HepG2 (cell line): ENCODE data around the gene PSPH. TPM values are rescaled to one million over a fixed set of nuclear protein-coding genes. Genes with fewer than 3 reads are reported as not detected.

Experiments used
- KDM5A ChIP-seq: fragments of 200-600 bp; sonication (generic); IDR thresholded peaks from 2 replicates; pipeline ENCODE4 v1.7.0; 2018; ENCODE audit warnings: antibody characterized with exemption, mild to moderate bottlenecking, low read length, borderline replicate concordance
- MAFF ChIP-seq: IDR thresholded peaks from 2 replicates; pipeline ENCODE4 v1.6.1; 2011; ENCODE audit warnings: low read depth, low read length, improper control_type of control experiment
- NCOR1 ChIP-seq: fragments of 200-600 bp; sonication (generic); IDR thresholded peaks from 2 replicates; pipeline ENCODE4 v1.7.0; 2017; ENCODE audit warnings: antibody characterized with exemption, low read length, borderline replicate concordance
- POLR2A ChIP-seq, 2 experiments: IDR thresholded peaks; 2 replicates each; pipeline ENCODE4 v1.6.1; 2011; ENCODE audit warnings: low read depth in 2 of 2, low read length in 2 of 2, mild to moderate bottlenecking in 1 of 2, moderate library complexity in 1 of 2; ENCODE audit not compliant: insufficient read depth in 1 of 2
- SUZ12 ChIP-seq: fragments of 150-350 bp; IDR thresholded peaks from 2 replicates; pipeline ENCODE4 v1.6.1; 2014; ENCODE audit warnings: low read depth, low read length
- TCF7L2 ChIP-seq: IDR thresholded peaks from 2 replicates; pipeline ENCODE4 v1.6.1; 2011; ENCODE audit warnings: mild to moderate bottlenecking, low read depth, low read length, moderate library complexity
- ZFP37 ChIP-seq: sonication (generic); formaldehyde crosslinking; IDR thresholded peaks from 2 replicates; pipeline ENCODE4 v1.4.0; 2020; ENCODE audit warnings: missing genetic modification reagents, borderline replicate concordance
- ZIK1 ChIP-seq: sonication (generic); formaldehyde crosslinking; IDR thresholded peaks from 2 replicates; pipeline ENCODE4 v1.5.0; 2020; ENCODE audit warnings: mild to moderate bottlenecking, low read depth, missing genetic modification reagents, borderline replicate concordance
- ZNF3 ChIP-seq: IDR thresholded peaks from 2 replicates; pipeline ENCODE4 v1.7.0; 2017; ENCODE audit warnings: inconsistent platforms
- ZNF331 ChIP-seq: sonication (generic); formaldehyde crosslinking; IDR thresholded peaks from 2 replicates; pipeline ENCODE4 v1.4.0; 2020; ENCODE audit warnings: missing genetic modification reagents
- ZNF550 ChIP-seq: sonication (generic); formaldehyde crosslinking; IDR thresholded peaks from 2 replicates; pipeline ENCODE4 v1.4.0; 2020; ENCODE audit warnings: mild to moderate bottlenecking, missing genetic modification reagents, borderline replicate concordance
- ZNF564 ChIP-seq: sonication (generic); formaldehyde crosslinking; IDR thresholded peaks from 2 replicates; pipeline ENCODE4 v1.8.1; 2023; ENCODE audit warnings: mild to moderate bottlenecking, missing genetic modification reagents
- ZNF737 ChIP-seq: sonication (generic); formaldehyde crosslinking; IDR thresholded peaks from 2 replicates; pipeline ENCODE4 v1.5.0; 2020; ENCODE audit warnings: missing genetic modification reagents, mild to moderate bottlenecking, borderline replicate concordance
- ZNF83 ChIP-seq: sonication (generic); formaldehyde crosslinking; IDR thresholded peaks from 2 replicates; pipeline ENCODE4 v1.4.0; 2020; ENCODE audit warnings: missing genetic modification reagents, mild to moderate bottlenecking, borderline replicate concordance
- ZNF839 ChIP-seq: sonication (generic); formaldehyde crosslinking; IDR thresholded peaks from 2 replicates; pipeline ENCODE4 v1.4.0; 2020; ENCODE audit warnings: missing genetic modification reagents, mild to moderate bottlenecking, borderline replicate concordance
- polyA plus RNA-seq, 8 experiments: library from polyadenylated mRNA; depleted of rRNA in 3 of 8; stranded (reverse) in 7 of 8; unstranded in 1 of 8; fragments of >200 nt; fragmentation: Illumina TruSeq in 4 of 8; extraction: Trizol in 4 of 8; gene quantifications; 2 replicates each; pipeline versions ENCODE4 v1.2.1 to v1.2.3, GENCODE V29; 2011 to 2016; ENCODE audit warnings: low read depth in 4 of 8, missing spikeins in 1 of 8, mixed read lengths in 1 of 8; ENCODE audit not compliant: insufficient read depth in 1 of 8
- total RNA-seq, 5 experiments: library from RNA; depleted of rRNA; stranded (reverse); fragments of >200 nt; fragmentation: Illumina TruSeq; extraction: Trizol; gene quantifications; 2 replicates each; pipeline ENCODE4 v1.2.3, GENCODE V29; 2016; ENCODE audit warnings: low read depth in 1 of 5
- TF ChIP-seq, protein P1 (sequence below): sonication (generic); formaldehyde crosslinking; IDR thresholded peaks from 2 replicates; pipeline ENCODE4 v1.9.0; 2021; ENCODE audit warnings: missing genetic modification reagents, borderline replicate concordance
- TF ChIP-seq, protein P2 (sequence below): sonication (generic); formaldehyde crosslinking; IDR thresholded peaks from 2 replicates; pipeline ENCODE4 v1.8.0; 2022; ENCODE audit warnings: low read depth, missing genetic modification reagents
- TF ChIP-seq, protein P3 (sequence below): sonication (generic); formaldehyde crosslinking; IDR thresholded peaks from 2 replicates; pipeline ENCODE4; 2020; ENCODE audit warnings: missing genetic modification reagents, mild to moderate bottlenecking, borderline replicate concordance
- TF ChIP-seq, protein P4 (sequence below): IDR thresholded peaks from 2 replicates; pipeline ENCODE4 v1.4.0; 2020; ENCODE audit warnings: mild to moderate bottlenecking, missing genetic modification reagents

PSPH gene
- total and polyA plus RNA-seq, 2 of the 13 experiments (the other 11 are each of a cell fraction or from before 2014, with no cell fraction given), result 85.5 to 124 TPM

DNA sequence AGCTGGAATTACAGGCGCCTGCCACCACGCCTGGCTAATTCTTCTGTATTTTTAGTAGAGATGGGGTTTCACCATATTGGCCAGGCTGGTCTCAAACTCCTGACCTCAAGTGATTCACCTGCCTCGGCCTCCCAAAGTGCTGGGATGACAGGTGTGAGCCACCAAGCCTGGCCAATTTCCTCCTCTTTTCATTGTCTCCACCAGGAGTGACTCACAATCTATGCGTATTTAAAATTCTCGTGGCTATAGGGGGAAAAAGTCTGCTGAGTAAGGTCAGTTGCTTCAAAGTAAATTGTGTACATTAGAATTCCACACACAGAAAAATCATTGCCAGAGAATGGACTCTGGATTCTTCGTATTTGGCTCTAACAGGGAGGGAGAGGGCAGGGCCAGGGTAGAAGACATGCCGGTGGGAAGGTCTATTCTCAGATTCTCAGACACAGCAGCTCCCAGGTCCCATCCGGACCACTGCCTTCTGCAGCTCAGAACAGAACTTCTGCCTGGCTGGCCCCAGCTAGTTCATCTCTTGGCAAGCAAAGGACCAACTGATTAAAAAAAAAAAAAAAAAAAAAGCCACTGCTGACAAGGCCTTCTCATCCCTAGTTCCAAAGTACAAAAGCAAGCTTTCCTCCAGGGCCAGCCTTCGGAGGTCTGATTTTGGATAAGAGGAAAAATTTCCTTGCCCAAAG is 22.2 kb downstream of the PSPH start (continued):
- TF ChIP-seq, protein P1, sequence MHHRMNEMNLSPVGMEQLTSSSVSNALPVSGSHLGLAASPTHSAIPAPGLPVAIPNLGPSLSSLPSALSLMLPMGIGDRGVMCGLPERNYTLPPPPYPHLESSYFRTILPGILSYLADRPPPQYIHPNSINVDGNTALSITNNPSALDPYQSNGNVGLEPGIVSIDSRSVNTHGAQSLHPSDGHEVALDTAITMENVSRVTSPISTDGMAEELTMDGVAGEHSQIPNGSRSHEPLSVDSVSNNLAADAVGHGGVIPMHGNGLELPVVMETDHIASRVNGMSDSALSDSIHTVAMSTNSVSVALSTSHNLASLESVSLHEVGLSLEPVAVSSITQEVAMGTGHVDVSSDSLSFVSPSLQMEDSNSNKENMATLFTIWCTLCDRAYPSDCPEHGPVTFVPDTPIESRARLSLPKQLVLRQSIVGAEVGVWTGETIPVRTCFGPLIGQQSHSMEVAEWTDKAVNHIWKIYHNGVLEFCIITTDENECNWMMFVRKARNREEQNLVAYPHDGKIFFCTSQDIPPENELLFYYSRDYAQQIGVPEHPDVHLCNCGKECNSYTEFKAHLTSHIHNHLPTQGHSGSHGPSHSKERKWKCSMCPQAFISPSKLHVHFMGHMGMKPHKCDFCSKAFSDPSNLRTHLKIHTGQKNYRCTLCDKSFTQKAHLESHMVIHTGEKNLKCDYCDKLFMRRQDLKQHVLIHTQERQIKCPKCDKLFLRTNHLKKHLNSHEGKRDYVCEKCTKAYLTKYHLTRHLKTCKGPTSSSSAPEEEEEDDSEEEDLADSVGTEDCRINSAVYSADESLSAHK (CRISPR knock-in tag), result no peak
- TF ChIP-seq ZNF564 (CRISPR knock-in tag) (no peak), POLR2A (IDR thresholded peaks at IDR 0.05; ENCODE audit: insufficient read depth in 1 of 2, low read depth in 2 of 2, low read length in 2 of 2) (peak in 1 of 2 experiments; percentile 26; a peak in 1 of 4 replicates), ZNF737 (no peak), ZNF550 (CRISPR knock-in tag) (no peak), ZNF83 (CRISPR knock-in tag) (no peak), ZIK1 (CRISPR knock-in tag) (no peak), ZNF3 (CRISPR knock-in tag) (no peak), KDM5A (no peak), TCF7L2 (no peak), SUZ12 (no peak), ZFP37 (no peak), NCOR1 (peak; percentile 86), ZNF839 (CRISPR knock-in tag) (no peak), ZNF331 (CRISPR knock-in tag) (peak; percentile 66; the same call in 1 of the 2 replicates), MAFF (peak; percentile 86)
- TF ChIP-seq, protein P2, sequence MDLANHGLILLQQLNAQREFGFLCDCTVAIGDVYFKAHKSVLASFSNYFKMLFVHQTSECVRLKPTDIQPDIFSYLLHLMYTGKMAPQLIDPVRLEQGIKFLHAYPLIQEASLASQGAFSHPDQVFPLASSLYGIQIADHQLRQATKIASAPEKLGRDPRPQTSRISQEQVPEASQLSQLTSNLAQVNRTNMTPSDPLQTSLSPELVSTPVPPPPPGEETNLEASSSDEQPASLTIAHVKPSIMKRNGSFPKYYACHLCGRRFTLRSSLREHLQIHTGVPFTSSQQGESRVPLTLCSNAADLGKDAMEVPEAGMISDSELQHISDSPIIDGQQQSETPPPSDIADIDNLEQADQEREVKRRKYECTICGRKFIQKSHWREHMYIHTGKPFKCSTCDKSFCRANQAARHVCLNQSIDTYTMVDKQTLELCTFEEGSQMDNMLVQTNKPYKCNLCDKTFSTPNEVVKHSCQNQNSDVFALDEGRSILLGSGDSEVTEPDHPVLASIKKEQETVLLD (CRISPR knock-in tag), result no peak
- TF ChIP-seq, protein P3, sequence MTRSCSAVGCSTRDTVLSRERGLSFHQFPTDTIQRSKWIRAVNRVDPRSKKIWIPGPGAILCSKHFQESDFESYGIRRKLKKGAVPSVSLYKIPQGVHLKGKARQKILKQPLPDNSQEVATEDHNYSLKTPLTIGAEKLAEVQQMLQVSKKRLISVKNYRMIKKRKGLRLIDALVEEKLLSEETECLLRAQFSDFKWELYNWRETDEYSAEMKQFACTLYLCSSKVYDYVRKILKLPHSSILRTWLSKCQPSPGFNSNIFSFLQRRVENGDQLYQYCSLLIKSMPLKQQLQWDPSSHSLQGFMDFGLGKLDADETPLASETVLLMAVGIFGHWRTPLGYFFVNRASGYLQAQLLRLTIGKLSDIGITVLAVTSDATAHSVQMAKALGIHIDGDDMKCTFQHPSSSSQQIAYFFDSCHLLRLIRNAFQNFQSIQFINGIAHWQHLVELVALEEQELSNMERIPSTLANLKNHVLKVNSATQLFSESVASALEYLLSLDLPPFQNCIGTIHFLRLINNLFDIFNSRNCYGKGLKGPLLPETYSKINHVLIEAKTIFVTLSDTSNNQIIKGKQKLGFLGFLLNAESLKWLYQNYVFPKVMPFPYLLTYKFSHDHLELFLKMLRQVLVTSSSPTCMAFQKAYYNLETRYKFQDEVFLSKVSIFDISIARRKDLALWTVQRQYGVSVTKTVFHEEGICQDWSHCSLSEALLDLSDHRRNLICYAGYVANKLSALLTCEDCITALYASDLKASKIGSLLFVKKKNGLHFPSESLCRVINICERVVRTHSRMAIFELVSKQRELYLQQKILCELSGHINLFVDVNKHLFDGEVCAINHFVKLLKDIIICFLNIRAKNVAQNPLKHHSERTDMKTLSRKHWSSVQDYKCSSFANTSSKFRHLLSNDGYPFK, result no peak
- TF ChIP-seq, protein P4, sequence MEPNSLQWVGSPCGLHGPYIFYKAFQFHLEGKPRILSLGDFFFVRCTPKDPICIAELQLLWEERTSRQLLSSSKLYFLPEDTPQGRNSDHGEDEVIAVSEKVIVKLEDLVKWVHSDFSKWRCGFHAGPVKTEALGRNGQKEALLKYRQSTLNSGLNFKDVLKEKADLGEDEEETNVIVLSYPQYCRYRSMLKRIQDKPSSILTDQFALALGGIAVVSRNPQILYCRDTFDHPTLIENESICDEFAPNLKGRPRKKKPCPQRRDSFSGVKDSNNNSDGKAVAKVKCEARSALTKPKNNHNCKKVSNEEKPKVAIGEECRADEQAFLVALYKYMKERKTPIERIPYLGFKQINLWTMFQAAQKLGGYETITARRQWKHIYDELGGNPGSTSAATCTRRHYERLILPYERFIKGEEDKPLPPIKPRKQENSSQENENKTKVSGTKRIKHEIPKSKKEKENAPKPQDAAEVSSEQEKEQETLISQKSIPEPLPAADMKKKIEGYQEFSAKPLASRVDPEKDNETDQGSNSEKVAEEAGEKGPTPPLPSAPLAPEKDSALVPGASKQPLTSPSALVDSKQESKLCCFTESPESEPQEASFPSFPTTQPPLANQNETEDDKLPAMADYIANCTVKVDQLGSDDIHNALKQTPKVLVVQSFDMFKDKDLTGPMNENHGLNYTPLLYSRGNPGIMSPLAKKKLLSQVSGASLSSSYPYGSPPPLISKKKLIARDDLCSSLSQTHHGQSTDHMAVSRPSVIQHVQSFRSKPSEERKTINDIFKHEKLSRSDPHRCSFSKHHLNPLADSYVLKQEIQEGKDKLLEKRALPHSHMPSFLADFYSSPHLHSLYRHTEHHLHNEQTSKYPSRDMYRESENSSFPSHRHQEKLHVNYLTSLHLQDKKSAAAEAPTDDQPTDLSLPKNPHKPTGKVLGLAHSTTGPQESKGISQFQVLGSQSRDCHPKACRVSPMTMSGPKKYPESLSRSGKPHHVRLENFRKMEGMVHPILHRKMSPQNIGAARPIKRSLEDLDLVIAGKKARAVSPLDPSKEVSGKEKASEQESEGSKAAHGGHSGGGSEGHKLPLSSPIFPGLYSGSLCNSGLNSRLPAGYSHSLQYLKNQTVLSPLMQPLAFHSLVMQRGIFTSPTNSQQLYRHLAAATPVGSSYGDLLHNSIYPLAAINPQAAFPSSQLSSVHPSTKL (CRISPR knock-in tag), result peak; percentile 85
